WERI-Rb-1 (cell line): ENCODE measurements around the gene TLR9.

Experiments used
- DNase-seq: peaks from one replicate; pipeline ENCODE4 v3.0.0-alpha.2; 2020
- H3K27ac ChIP-seq: fragments of 250-450 bp; sonication (Bioruptor Pico); 2 replicates; pipeline ENCODE4 v1.5.1; 2020; ENCODE audit warnings: mild to moderate bottlenecking, moderate library complexity
- H3K27me3 ChIP-seq: fragments of 250-450 bp; sonication (Bioruptor Pico); 2 replicates; pipeline ENCODE4 v1.5.1; 2021; ENCODE audit warnings: mild to moderate bottlenecking, low read depth, moderate library complexity; ENCODE audit not compliant: insufficient read depth, severe bottlenecking
- H3K36me3 ChIP-seq: fragments of 250-450 bp; sonication (Bioruptor Pico); 2 replicates; pipeline ENCODE4 v1.5.1; 2020; ENCODE audit warnings: mild to moderate bottlenecking, moderate library complexity
- H3K4me3 ChIP-seq: 2 replicates; pipeline ENCODE4 v1.5.1; 2011; ENCODE audit warnings: low read depth, mild to moderate bottlenecking, control low read depth, low read length
- H3K9me3 ChIP-seq: fragments of 250-450 bp; sonication (Bioruptor Pico); 2 replicates; pipeline ENCODE4 v1.5.1; 2021; ENCODE audit warnings: mild to moderate bottlenecking, moderate library complexity; ENCODE audit not compliant: severe bottlenecking
- CTCF ChIP-seq: IDR thresholded peaks from 2 replicates; pipeline ENCODE4 v1.5.1; 2011; ENCODE audit warnings: low read depth, mild to moderate bottlenecking, control low read depth, inconsistent platforms, low read length

TLR9 gene

GRCh38 chr3:52195291-52195597 lies 30.2 kb downstream of the TLR9 start:
- Histone ChIP-seq H3K36me3 (no peaks in the 10 kb centered on the region; the same call in 1 of the 2 replicates), H3K9me3 (no peaks in the 10 kb centered on the region), H3K27me3 (no peaks in the 10 kb centered on the region), H3K4me3 (no peak overlapping the region), H3K27ac (no peak overlapping the region)
- TF ChIP-seq CTCF: no peak
- DNase-seq: no peak

GRCh38 chr3:52194485-52195290 lies 30.8 kb downstream of the TLR9 start:
- no peaks in the 10 kb centered on the region; the same call in 1 of the 2 replicates for H3K36me3 ChIP-seq
- DNase-seq: no peak
- no peak overlapping the region for H3K4me3 ChIP-seq
- H3K27me3 ChIP-seq: no peaks in the 10 kb centered on the region
- H3K9me3 ChIP-seq: no peaks in the 10 kb centered on the region
- TF ChIP-seq CTCF: no peak
- H3K27ac ChIP-seq: no peak overlapping the region

GRCh38 chr3:52193065-52193464 lies 32.4 kb downstream of the TLR9 start:
- no peak for DNase-seq
- H3K27me3 ChIP-seq: no peaks in the 10 kb centered on the region
- no peaks in the 10 kb centered on the region for H3K9me3 ChIP-seq
- no peak overlapping the region for H3K4me3 ChIP-seq
- TF ChIP-seq CTCF: no peak
- H3K27ac ChIP-seq: no peak overlapping the region
- no peaks in the 10 kb centered on the region for H3K36me3 ChIP-seq

- Histone ChIP-seq H3K9me3 (no peaks in the 10 kb centered on the region), H3K27ac (no peak overlapping the region), H3K4me3 (no peak overlapping the region), H3K36me3 (no peaks in the 10 kb centered on the region), H3K27me3 (no peaks in the 10 kb centered on the region)
- no peak for TF ChIP-seq CTCF
- DNase-seq: no peak
These were observed 33.8 kb downstream of the TLR9 start for GRCh38 chr3:52191663-52192062.

- Histone ChIP-seq H3K27me3 (no peaks in the 10 kb centered on the region), H3K4me3 (no peak overlapping the region), H3K27ac (no peak overlapping the region), H3K9me3 (no peaks in the 10 kb centered on the region), H3K36me3 (no peaks in the 10 kb centered on the region)
- no peak for TF ChIP-seq CTCF
- no peak for DNase-seq
These were observed 35.0 kb downstream of the TLR9 start for GRCh38 chr3:52190294-52191074.
